ENCODE results near the gene TOR2A.

GRCh38 chr9:127755061-127756060, 20.3 kb upstream of the TOR2A start:
- no peak for TF ChIP-seq CTCF (optimal IDR thresholded peaks at IDR 0.05 in 1 of 3, IDR thresholded peaks at IDR 0.05 in 1 of 3, conservative IDR thresholded peaks at IDR 0.05 in 1 of 3; ENCODE audit: extremely low read depth in 1 of 3, insufficient read depth in 2 of 3, low read length in 3 of 3)
- TF ChIP-seq EZH2 (IDR thresholded peaks at IDR 0.05; ENCODE audit: low read length): peak; percentile 63
